CD4-positive, alpha-beta T cell treated with Interleukin-21 for 1 hour (primary cell): Measurements from ENCODE around the gene PGF.
A peak's percentile ranks its signal among the peaks of the same experiment; 100 is the strongest.

Source experiments
- DNase-seq: peaks from one replicate; pipeline ENCODE4 v3.0.0-alpha.2; 2020

The PGF gene

GRCh38 chr14:74915826-74916225, 39.6 kb downstream of the PGF start:
- DNase-seq = no peak

GRCh38 chr14:74915426-74915825, 40.0 kb downstream of the PGF start:
- DNase-seq = no peak

GRCh38 chr14:74913986-74914573, 41.3 kb downstream of the PGF start:
- peak; percentile 19 for DNase-seq

- DNase-seq = no peak
Observed at GRCh38 chr14:74913393-74913910, 41.9 kb downstream of the PGF start.

- no peak for DNase-seq
Observed at GRCh38 chr14:74912801-74913200, 42.6 kb downstream of the PGF start.

GRCh38 chr14:74912111-74912510, 43.3 kb downstream of the PGF start:
- no peak for DNase-seq

GRCh38 chr14:74911704-74912103, 43.7 kb downstream of the PGF start:
- no peak for DNase-seq

GRCh38 chr14:74911221-74911620, 44.2 kb downstream of the PGF start:
- no peak for DNase-seq

- no peak for DNase-seq
Observed at GRCh38 chr14:74910556-74910955, 44.8 kb downstream of the PGF start.

- no peak for DNase-seq
Observed at GRCh38 chr14:74909911-74910310, 45.5 kb downstream of the PGF start.

GRCh38 chr14:74909501-74909900, 45.9 kb downstream of the PGF start:
- DNase-seq = no peak

- no peak for DNase-seq
Observed at GRCh38 chr14:74908861-74909341, 46.5 kb downstream of the PGF start.

- DNase-seq = no peak
Observed at GRCh38 chr14:74907744-74908143, 47.7 kb downstream of the PGF start.

- no peak for DNase-seq
Observed at GRCh38 chr14:74906925-74907521, 48.4 kb downstream of the PGF start.

- DNase-seq = peak; percentile 79
Observed at GRCh38 chr14:74905595-74906142, 49.7 kb downstream of the PGF start.

GRCh38 chr14:74904635-74905503, 50.5 kb downstream of the PGF start:
- DNase-seq = no peak

GRCh38 chr14:74902941-74903705, 52.3 kb downstream of the PGF start:
- DNase-seq = no peak

GRCh38 chr14:74898694-74899093, 56.7 kb downstream of the PGF start:
- DNase-seq = no peak

GRCh38 chr14:74898083-74898482, 57.3 kb downstream of the PGF start:
- DNase-seq = no peak

- no peak for DNase-seq
Observed at GRCh38 chr14:74897642-74898041, 57.8 kb downstream of the PGF start.

GRCh38 chr14:74896400-74896799, 59.0 kb downstream of the PGF start:
- DNase-seq = no peak

- no peak for DNase-seq
Observed at GRCh38 chr14:74893614-74894091, 61.7 kb downstream of the PGF start.
